ENCODE data around the gene HCK. TPM values are rescaled to one million over a fixed set of nuclear protein-coding genes. Genes with fewer than 3 reads are reported as not detected.
"Not testable (repeated sequence)": the region's sequence is repeated elsewhere in the genome, so short reads cannot be mapped to it uniquely, and the experiment has no call there.

The HCK gene
- total RNA-seq, 1 donor from 2014 or later = 0.78 TPM

- Mint-ChIP-seq H3K4me3 (ENCODE audit: unreplicated experiment) (no peak overlapping the region), H3K36me3 (ENCODE audit: unreplicated experiment) (no peaks in the 10 kb centered on the region), H3K27ac (ENCODE audit: unreplicated experiment) (no peak overlapping the region), H3K9me3 (ENCODE audit: unreplicated experiment) (peaks cover 13% of the 10 kb centered on the region), H3K27me3 (ENCODE audit: unreplicated experiment) (no peaks in the 10 kb centered on the region), H3K4me1 (ENCODE audit: low read depth, unreplicated experiment) (peaks cover 21% of the 10 kb centered on the region)
- DNase-seq = no peak
- TF ChIP-seq CTCF (IDR thresholded peaks at IDR 0.05; ENCODE audit: partially characterized antibody, unreplicated experiment) = no peak
Measured at GRCh38 chr20:32112841-32113240, 60.8 kb downstream of the HCK start.

GRCh38 chr20:32113591-32114260 lies 61.7 kb downstream of the HCK start:
- Mint-ChIP-seq H3K9me3 (ENCODE audit: unreplicated experiment) (peaks cover 13% of the 10 kb centered on the region), H3K27ac (ENCODE audit: unreplicated experiment) (no peak overlapping the region), H3K27me3 (ENCODE audit: unreplicated experiment) (no peaks in the 10 kb centered on the region), H3K4me1 (ENCODE audit: low read depth, unreplicated experiment) (peaks cover 23% of the 10 kb centered on the region), H3K36me3 (ENCODE audit: unreplicated experiment) (no peaks in the 10 kb centered on the region), H3K4me3 (ENCODE audit: unreplicated experiment) (no peak overlapping the region)
- TF ChIP-seq CTCF (IDR thresholded peaks at IDR 0.05; ENCODE audit: partially characterized antibody, unreplicated experiment) = no peak
- no peak for DNase-seq

- Mint-ChIP-seq H3K27ac (ENCODE audit: unreplicated experiment) (no peak overlapping the region), H3K9me3 (ENCODE audit: unreplicated experiment) (peaks cover 10% of the 10 kb centered on the region), H3K36me3 (ENCODE audit: unreplicated experiment) (no peaks in the 10 kb centered on the region), H3K27me3 (ENCODE audit: unreplicated experiment) (no peaks in the 10 kb centered on the region), H3K4me1 (ENCODE audit: low read depth, unreplicated experiment) (peaks cover 23% of the 10 kb centered on the region), H3K4me3 (ENCODE audit: unreplicated experiment) (no peak overlapping the region)
- DNase-seq = no peak
- no peak for TF ChIP-seq CTCF (IDR thresholded peaks at IDR 0.05; ENCODE audit: partially characterized antibody, unreplicated experiment)
Measured at GRCh38 chr20:32114305-32114960, 62.4 kb downstream of the HCK start.

- Mint-ChIP-seq H3K4me1 (ENCODE audit: low read depth, unreplicated experiment) (peaks cover 22% of the 10 kb centered on the region), H3K27ac (ENCODE audit: unreplicated experiment) (peak overlapping the region; percentile 34), H3K9me3 (ENCODE audit: unreplicated experiment) (peaks cover 7% of the 10 kb centered on the region), H3K36me3 (ENCODE audit: unreplicated experiment) (no peaks in the 10 kb centered on the region), H3K4me3 (ENCODE audit: unreplicated experiment) (no peak overlapping the region), H3K27me3 (ENCODE audit: unreplicated experiment) (no peaks in the 10 kb centered on the region)
- no peak for DNase-seq
- no peak for TF ChIP-seq CTCF (IDR thresholded peaks at IDR 0.05; ENCODE audit: partially characterized antibody, unreplicated experiment)
Measured at GRCh38 chr20:32115211-32115767, 63.2 kb downstream of the HCK start.

- Mint-ChIP-seq H3K9me3 (ENCODE audit: unreplicated experiment) (peaks cover 6% of the 10 kb centered on the region), H3K27me3 (ENCODE audit: unreplicated experiment) (no peaks in the 10 kb centered on the region), H3K36me3 (ENCODE audit: unreplicated experiment) (no peaks in the 10 kb centered on the region), H3K4me3 (ENCODE audit: unreplicated experiment) (peak overlapping the region; percentile 44), H3K27ac (ENCODE audit: unreplicated experiment) (no peak overlapping the region), H3K4me1 (ENCODE audit: low read depth, unreplicated experiment) (peaks cover 23% of the 10 kb centered on the region)
- no peak for TF ChIP-seq CTCF (IDR thresholded peaks at IDR 0.05; ENCODE audit: partially characterized antibody, unreplicated experiment)
- DNase-seq = no peak
Measured at GRCh38 chr20:32116079-32116521, 64.1 kb downstream of the HCK start.

- H3K4me3 Mint-ChIP-seq (ENCODE audit: unreplicated experiment); H3K9me3 Mint-ChIP-seq (ENCODE audit: unreplicated experiment); H3K27me3 Mint-ChIP-seq (ENCODE audit: unreplicated experiment); DNase-seq; H3K27ac Mint-ChIP-seq (ENCODE audit: unreplicated experiment); H3K36me3 Mint-ChIP-seq (ENCODE audit: unreplicated experiment): not testable (repeated sequence)
- peaks cover 23% of the 10 kb centered on the region for H3K4me1 Mint-ChIP-seq (ENCODE audit: low read depth, unreplicated experiment)
Measured at GRCh38 chr20:32116796-32117195, 64.8 kb downstream of the HCK start.

GRCh38 chr20:32118427-32118826 lies 66.4 kb downstream of the HCK start:
- H3K9me3 Mint-ChIP-seq (ENCODE audit: unreplicated experiment); H3K27me3 Mint-ChIP-seq (ENCODE audit: unreplicated experiment): not testable (repeated sequence)
- H3K4me1 Mint-ChIP-seq (ENCODE audit: low read depth, unreplicated experiment) = peaks cover 21% of the 10 kb centered on the region

More at GRCh38 chr20:32118427-32118826, 66.4 kb downstream of the HCK start:
- not testable (repeated sequence) for H3K27ac Mint-ChIP-seq (ENCODE audit: unreplicated experiment); H3K4me3 Mint-ChIP-seq (ENCODE audit: unreplicated experiment); DNase-seq; H3K36me3 Mint-ChIP-seq (ENCODE audit: unreplicated experiment)

Measured in glutamatergic neuron (in vitro differentiated cells).